Endodermal cell (in vitro differentiated cells): Measurements from ENCODE around the gene ZFP69B. TPM values are rescaled to one million over a fixed set of nuclear protein-coding genes. Genes with fewer than 3 reads are reported as not detected.

Source experiments
- DNase-seq: peaks from one replicate; pipeline ENCODE4 v3.0.0-alpha.2; 2017
- H3K27ac ChIP-seq: 2 replicates; pipeline ENCODE4 v1.5.1; 2013; ENCODE audit warnings: mild to moderate bottlenecking, low read depth, low read length, moderate library complexity
- H3K27me3 ChIP-seq: 2 replicates; pipeline ENCODE4 v1.6.1; 2013; ENCODE audit warnings: mild to moderate bottlenecking, low read length, moderate library complexity; ENCODE audit not compliant: insufficient read depth, control insufficient read depth, poor library complexity, severe bottlenecking
- H3K36me3 ChIP-seq: 2 replicates; pipeline ENCODE4 v1.7.0; 2013; ENCODE audit warnings: mild to moderate bottlenecking, low read length, moderate library complexity; ENCODE audit not compliant: control insufficient read depth, insufficient read depth
- H3K4me1 ChIP-seq: one replicate; pipeline ENCODE4 v1.7.0; 2013; ENCODE audit warnings: low read length; ENCODE audit not compliant: control insufficient read depth, insufficient read depth
- H3K4me3 ChIP-seq: 2 replicates; pipeline ENCODE4 v1.5.1; 2013; ENCODE audit warnings: mild to moderate bottlenecking, low read length, moderate library complexity
- H3K9ac ChIP-seq: 2 replicates; pipeline ENCODE4 v1.6.1; 2013; ENCODE audit warnings: mild to moderate bottlenecking, low read length, moderate library complexity; ENCODE audit not compliant: poor library complexity, severe bottlenecking; ENCODE audit errors: extremely low read depth
- H3K9me3 ChIP-seq: 2 replicates; pipeline ENCODE4 v1.6.1; 2013; ENCODE audit warnings: mild to moderate bottlenecking, low read length, moderate library complexity; ENCODE audit not compliant: control insufficient read depth
- H3K27ac Mint-ChIP-seq: 2 replicates; pipeline ENCODE4 v1.8.0; 2020; ENCODE audit warnings: mixed read lengths
- H3K27me3 Mint-ChIP-seq: 2 replicates; pipeline ENCODE4 v1.8.0; 2021; ENCODE audit warnings: mild to moderate bottlenecking, mixed read lengths; ENCODE audit not compliant: insufficient read depth
- H3K36me3 Mint-ChIP-seq: 2 replicates; pipeline ENCODE4 v1.8.0; 2020; ENCODE audit warnings: low read depth, mixed read lengths
- H3K4me1 Mint-ChIP-seq: 2 replicates; pipeline ENCODE4 v1.8.0; 2020; ENCODE audit warnings: mixed read lengths
- H3K4me3 Mint-ChIP-seq: 2 replicates; pipeline ENCODE4 v1.8.0; 2020; ENCODE audit warnings: mild to moderate bottlenecking, moderate library complexity, mixed read lengths
- H3K9me3 Mint-ChIP-seq: 2 replicates; pipeline ENCODE4 v1.8.0; 2020; ENCODE audit warnings: mild to moderate bottlenecking, mixed read lengths
- CTCF ChIP-seq: fragments of 200-600 bp; sonication (generic); conservative IDR thresholded peaks from 2 replicates; pipeline ENCODE4 v1.5.0; 2021; ENCODE audit warnings: antibody characterized with exemption, mild to moderate bottlenecking
- WGBS, 2 experiments: methylation state at CpG; one replicate each; pipeline versions ENCODE4 v1.1.5 to v1.1.7; 2013; ENCODE audit warnings: missing lambda C conversion rate in 2 of 2, mixed read lengths in 1 of 2; ENCODE audit not compliant: insufficient coverage in 1 of 2, insufficient read length in 1 of 2; 5-methylcytosine and 5-hydroxymethylcytosine counted together
- total RNA-seq, 2 donors: library from RNA; stranded (reverse); fragmentation: NEBNext Ultra II Directional in 1 of 2; extraction: Animal tissue kit (Norgen Biotek cat#: 25700) in 1 of 2; gene quantifications; 2 replicates in 1 of 2; 3 replicates in 1 of 2; pipeline ENCODE4 v1.2.1, GENCODE V29; 2021

The ZFP69B gene
- total RNA-seq, 2 donors from 2014 or later = 7.7 to 10.3 TPM

GRCh38 chr1:40423951-40424618 lies 26.2 kb upstream of the ZFP69B start:
- Histone ChIP-seq H3K27me3 (no peaks in the 10 kb centered on the region), H3K4me3 (no peak overlapping the region), H3K4me1 (no peaks in the 10 kb centered on the region), H3K9ac (no peak overlapping the region), H3K36me3 (peaks cover 32% of the 10 kb centered on the region), H3K27ac (no peak overlapping the region), H3K9me3 (no peaks in the 10 kb centered on the region)
- Mint-ChIP-seq H3K27ac (no peak overlapping the region), H3K27me3 (no peaks in the 10 kb centered on the region), H3K4me1 (no peaks in the 10 kb centered on the region), H3K9me3 (no peaks in the 10 kb centered on the region), H3K4me3 (no peak overlapping the region), H3K36me3 (peaks cover 22% of the 10 kb centered on the region)
- no peak for TF ChIP-seq CTCF
- WGBS, 2 experiments = 95 to 96% methylated on average over 5 to 6 of the region's 6 CpGs
- no peak for DNase-seq

DNA sequence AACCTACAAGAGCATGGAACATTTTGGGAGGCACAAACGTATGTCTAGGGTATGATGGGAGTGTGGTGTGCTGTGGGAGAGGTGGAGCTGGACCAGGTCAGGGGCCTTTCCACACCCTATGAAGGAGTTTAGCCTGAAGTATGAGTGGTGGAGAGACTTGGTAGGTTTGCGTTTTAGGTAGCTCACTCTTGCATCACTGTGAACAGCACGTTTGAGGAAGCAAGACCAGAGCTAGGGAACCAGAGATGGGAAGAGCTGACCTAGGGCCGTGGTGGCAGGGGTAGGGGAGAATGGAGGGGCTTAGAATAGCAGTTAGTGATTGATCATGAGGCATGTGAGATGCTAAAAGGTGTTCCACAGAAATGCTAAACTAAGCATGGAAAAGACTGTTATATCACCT lies 25.1 kb upstream of the ZFP69B start:
- peaks cover 24% of the 10 kb centered on the region for H3K36me3 ChIP-seq
- WGBS, 2 experiments = 75 to 100% methylated on average over 1 to 4 of the region's 4 CpGs

GRCh38 chr1:40431385-40431784 lies 18.9 kb upstream of the ZFP69B start:
- H3K4me3 ChIP-seq = no peak overlapping the region
- H3K27me3 ChIP-seq = no peaks in the 10 kb centered on the region
- Mint-ChIP-seq H3K27ac (no peak overlapping the region), H3K9me3 (no peaks in the 10 kb centered on the region), H3K4me3 (no peak overlapping the region), H3K4me1 (no peaks in the 10 kb centered on the region), H3K36me3 (peaks cover 3% of the 10 kb centered on the region), H3K27me3 (peaks cover 2% of the 10 kb centered on the region)
- no peak for DNase-seq
- H3K27ac ChIP-seq = no peak overlapping the region
- H3K9me3 ChIP-seq = no peaks in the 10 kb centered on the region
- H3K36me3 ChIP-seq = no peaks in the 10 kb centered on the region
- H3K9ac ChIP-seq = no peak overlapping the region
- H3K4me1 ChIP-seq = no peaks in the 10 kb centered on the region
- no peak for TF ChIP-seq CTCF

More for the DNA sequence above, 25.1 kb upstream of the ZFP69B start:
- H3K36me3 Mint-ChIP-seq = peaks cover 17% of the 10 kb centered on the region
- DNase-seq = no peak
- no peaks in the 10 kb centered on the region for H3K4me1 Mint-ChIP-seq
- Histone ChIP-seq H3K4me3 (no peak overlapping the region), H3K4me1 (no peaks in the 10 kb centered on the region), H3K9me3 (no peaks in the 10 kb centered on the region), H3K27ac (no peak overlapping the region), H3K27me3 (no peaks in the 10 kb centered on the region), H3K9ac (no peak overlapping the region)
- H3K27me3 Mint-ChIP-seq = no peaks in the 10 kb centered on the region
- H3K4me3 Mint-ChIP-seq = no peak overlapping the region
- no peak overlapping the region for H3K27ac Mint-ChIP-seq
- H3K9me3 Mint-ChIP-seq = no peaks in the 10 kb centered on the region
- no peak for TF ChIP-seq CTCF
